GM19328 (cell line): Measurements from ENCODE around the gene ITSN2.

ENCODE experiments used
- ATAC-seq: cut with Tn5 transposase; IDR thresholded peaks from one replicate; pipeline ENCODE4 v1.9.1; 2021; ENCODE audit warnings: mild to moderate bottlenecking, moderate library complexity; ENCODE audit not compliant: unreplicated experiment

ITSN2 gene

DNA sequence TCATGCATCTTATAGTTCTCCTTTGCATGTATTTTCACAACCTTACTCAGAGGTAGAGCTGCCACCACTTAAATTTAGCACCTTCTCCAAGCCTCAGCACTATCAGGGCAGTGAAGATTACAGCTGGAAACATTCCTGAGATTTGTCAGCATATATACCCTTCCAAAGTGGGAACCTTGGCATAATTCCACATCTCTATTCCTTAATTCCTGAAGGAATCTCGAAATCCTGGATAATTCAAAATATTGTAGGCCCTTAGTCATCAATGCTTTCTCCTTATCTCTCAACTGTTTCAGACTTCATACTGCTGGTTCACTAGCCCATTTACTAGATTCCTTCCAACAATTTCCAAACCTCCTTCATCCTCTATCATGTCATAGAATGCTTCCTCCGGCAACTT, 87.4 kb downstream of the ITSN2 start:
- ATAC-seq: no peak

- no peak for ATAC-seq
Observed at GRCh38 chr2:24272161-24272802, 88.1 kb downstream of the ITSN2 start.

- ATAC-seq: no peak
Observed at GRCh38 chr2:24269265-24269664, 91.1 kb downstream of the ITSN2 start.

- no peak for ATAC-seq
Observed at GRCh38 chr2:24265212-24265611, 95.1 kb downstream of the ITSN2 start.

GRCh38 chr2:24262421-24262970, 97.8 kb downstream of the ITSN2 start:
- ATAC-seq: no peak

- ATAC-seq: no peak
Observed at GRCh38 chr2:24261441-24261840, 98.9 kb downstream of the ITSN2 start.

- ATAC-seq: no peak
Observed at GRCh38 chr2:24259316-24259715, 101.0 kb downstream of the ITSN2 start.

DNA sequence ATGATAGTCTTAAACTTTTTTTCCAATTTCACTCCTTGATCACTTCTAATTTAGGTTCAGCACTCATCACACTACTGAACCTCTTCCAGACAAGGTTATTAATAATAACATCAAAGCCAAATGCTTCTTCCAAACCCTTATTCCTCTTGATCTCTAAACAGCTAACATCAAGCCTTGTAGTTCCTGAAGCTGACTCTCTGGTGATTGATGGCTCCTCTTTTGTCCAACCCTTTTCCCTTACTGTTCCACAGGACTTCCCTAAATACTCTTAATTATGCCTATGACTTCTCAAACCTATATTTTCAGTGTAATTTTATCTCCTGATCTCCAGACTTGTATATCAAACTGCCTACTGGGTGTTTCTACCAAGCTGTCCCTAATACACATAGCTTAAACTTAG, 101.6 kb downstream of the ITSN2 start:
- no peak for ATAC-seq

DNA sequence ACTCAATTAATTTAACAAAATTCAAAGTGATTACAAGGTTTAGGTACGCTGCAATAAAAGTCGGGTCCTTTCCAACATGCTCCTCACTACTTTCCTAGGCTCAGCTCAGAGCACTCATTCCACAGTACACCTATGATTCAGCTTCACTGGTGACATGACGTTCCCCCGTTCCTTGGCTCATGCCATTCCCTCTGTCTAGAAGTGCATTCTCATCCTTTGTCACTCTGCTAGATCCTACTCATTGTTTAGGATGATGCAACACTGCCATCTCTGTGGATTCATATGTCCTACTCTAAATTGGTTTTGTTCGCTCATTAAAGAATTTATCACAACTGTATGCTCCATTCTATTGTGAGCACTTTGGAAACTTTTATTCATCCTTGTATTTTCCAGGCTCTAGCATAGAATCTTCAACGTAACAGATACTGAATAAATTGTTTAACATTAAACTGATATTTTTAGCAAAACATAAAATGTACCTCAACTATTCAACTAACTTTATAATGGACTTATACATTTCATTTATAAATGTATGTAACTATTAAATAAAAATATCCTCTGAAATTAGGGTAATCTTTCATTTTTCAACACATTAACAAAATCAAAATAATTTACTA, 106.9 kb downstream of the ITSN2 start:
- ATAC-seq: no peak

DNA sequence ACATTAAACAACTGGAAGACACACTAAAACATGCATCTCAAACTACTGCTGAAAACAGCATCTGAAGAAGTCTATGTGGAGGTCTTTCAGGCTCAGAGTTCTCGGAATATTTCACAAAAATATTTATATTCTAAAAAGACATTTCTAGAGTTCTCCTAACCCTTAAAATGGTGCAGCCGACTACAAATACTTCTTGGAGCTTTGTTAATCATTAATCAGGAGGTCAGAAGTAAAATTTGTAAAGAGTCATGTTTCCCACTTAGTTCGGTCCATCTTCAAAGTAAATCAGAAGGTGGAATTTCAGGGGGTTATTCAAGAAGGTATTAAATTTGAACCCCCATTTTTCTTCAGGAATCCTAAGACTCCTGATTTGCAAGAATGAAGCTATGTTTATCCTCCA, 112.7 kb downstream of the ITSN2 start:
- ATAC-seq: no peak

DNA sequence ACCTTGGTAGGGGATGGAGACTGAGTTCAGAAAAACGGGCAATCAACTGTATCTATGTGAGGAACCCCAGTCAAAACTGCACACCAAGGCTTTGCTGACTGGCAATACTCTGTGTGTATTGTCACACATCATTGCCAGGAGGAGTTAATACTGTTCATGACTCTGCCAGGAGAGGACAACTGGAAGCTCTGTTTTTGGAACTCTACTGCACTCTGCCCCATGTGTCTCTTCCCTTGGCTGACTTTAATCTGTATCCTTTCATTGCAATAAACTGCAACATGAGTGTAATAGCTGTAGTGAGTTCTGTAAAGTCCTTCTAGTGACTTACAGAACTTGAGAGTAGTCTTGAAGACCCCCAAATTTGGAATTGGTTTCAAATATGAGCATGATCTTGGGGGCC, 113.2 kb downstream of the ITSN2 start:
- no peak for ATAC-seq

DNA sequence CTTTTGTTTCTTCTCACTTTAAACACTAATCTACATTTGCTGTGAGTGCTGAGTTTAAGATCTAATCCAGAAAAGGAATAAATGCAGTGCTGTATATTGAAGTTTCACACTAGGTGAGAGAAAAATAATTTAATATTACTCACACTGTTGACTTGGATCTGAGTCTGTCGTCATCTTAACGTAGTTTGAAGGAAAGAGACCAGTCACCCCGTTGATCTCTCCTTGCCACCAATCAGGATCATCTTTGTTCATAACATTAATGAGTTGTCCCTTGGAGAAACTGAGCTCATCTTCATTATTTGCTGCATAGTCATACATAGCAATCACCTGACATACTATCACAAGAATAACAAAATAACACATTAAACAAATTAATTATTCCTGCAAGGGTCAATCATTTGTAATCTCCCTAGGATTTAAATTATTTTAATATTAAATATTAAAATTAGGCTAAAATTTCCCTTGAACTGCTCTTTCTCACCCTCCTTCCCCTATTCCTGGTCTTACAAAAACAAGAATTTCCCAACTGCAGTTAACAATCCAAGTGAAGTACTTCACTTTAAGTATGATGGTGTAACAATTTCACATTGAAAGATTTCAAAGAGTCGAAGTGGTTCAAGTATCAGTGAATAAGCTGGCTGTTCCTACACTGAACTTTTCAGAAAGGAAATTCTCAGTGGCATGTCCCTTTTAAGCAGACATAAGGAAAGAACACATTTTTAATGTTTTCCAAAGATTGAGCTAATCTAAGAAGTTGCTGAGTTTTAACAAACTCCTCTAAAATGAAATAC, 114.2 kb downstream of the ITSN2 start:
- no peak for ATAC-seq

DNA sequence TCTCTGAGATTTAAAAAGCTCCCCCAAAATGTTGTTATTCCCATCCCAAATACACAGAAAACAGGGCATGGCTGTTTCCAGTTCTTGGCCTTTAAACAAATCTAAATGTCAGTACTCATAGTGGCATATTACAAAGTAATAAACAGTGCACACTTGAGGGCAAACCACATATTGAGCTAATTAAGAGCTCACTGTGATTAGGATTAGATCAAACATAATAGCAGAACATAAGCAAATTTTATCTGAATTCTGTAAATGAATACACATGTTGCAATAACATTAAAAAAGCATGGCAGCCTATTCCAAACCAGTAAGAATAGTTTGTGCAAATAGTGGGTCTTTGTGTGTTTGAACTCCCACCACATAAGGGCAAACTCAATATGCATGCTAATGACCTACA, 118.8 kb downstream of the ITSN2 start:
- no peak for ATAC-seq

DNA sequence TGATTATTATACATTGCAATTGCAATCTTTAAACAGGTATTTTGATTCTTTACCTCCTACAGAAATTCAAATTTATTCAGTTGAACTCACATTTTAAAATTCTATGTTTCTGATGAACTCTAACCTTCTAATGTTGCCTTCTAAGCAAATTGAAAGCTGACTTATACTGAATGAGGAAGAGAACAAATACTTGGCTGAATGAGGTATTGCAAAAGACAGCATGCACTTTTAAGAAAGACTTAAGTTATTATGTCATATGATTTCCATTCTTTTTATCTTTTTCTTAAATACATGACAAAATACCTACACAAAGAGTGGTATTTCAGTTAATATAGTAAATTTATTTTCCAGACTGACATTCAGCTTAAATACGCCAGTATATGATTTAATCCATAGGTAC, 120.8 kb downstream of the ITSN2 start:
- no peak for ATAC-seq

- no peak for ATAC-seq
Observed at GRCh38 chr2:24238158-24238557, 122.2 kb downstream of the ITSN2 start.

DNA sequence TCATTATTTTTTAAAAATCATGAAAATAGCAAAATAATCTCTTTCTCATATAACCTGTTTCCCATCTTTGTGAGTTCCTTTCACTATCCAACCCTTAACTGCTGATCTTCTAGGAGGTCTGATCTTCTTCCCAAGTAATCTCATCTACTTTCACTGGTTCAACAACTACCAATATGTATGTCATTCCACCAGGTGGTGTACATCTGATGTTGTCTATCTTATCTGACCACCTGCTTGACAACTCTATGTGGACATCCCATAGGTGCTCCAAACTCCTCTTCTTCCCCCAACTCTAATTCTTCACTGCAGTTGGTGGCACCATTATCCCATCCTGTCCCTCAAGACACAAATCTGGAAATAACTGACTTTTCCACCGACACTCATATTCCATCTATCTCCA, 123.0 kb downstream of the ITSN2 start:
- ATAC-seq: no peak

DNA sequence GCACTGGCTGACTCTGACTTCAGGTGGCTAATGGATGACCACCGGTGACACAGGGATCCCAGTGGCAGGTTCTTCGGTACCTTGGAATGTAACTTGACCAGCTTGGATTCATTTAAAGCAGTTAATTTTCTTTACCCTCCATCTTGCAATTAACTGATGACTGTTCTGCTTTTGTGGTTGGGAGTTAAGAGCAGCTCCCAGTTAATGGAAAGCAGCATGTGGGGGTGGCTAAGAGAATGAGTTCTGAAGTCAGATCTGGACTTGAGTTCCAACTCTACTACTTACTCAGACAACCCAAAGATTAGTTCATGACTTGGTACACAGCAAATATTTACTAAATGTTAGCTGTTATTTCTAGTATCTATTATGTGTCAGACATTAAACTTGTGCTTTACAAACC, 127.0 kb downstream of the ITSN2 start:
- ATAC-seq: no peak

- ATAC-seq: no peak
Observed at GRCh38 chr2:24231461-24231881, 128.9 kb downstream of the ITSN2 start.

- no peak for ATAC-seq
Observed at GRCh38 chr2:24228470-24228869, 131.9 kb downstream of the ITSN2 start.

- no peak for ATAC-seq
Observed at GRCh38 chr2:24225499-24226242, 134.7 kb downstream of the ITSN2 start.

DNA sequence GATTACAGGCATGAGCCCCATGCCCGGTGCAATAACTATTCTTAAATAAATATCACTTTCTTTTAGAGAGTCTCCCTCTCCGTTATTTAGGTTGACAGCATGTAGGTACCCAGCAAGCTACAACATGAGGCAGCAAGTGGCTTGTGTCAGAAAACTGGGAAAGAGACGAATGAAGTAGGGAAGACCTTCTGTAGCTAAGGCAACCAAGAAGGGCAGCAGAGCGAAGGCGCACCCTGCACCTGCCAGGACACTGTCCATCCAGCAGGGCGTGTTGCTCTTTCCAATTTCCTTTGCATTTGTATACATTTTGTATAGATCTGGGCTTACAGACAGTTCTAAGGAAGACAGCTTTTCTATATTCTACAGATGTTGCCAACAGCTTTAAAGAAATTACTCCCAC, 137.4 kb downstream of the ITSN2 start:
- no peak for ATAC-seq
